COLO668 (cell line): ENCODE results near the gene HPN.
"Not testable (repeated sequence)": the region's sequence is repeated elsewhere in the genome, so short reads cannot be mapped to it uniquely, and the experiment has no call there.

Source experiments
- DNase-seq: peaks from one replicate; lab custom pipeline; 2025; ENCODE audit not compliant: unreplicated experiment; lab: John Stamatoyannopoulos, UW

Gene HPN

DNA sequence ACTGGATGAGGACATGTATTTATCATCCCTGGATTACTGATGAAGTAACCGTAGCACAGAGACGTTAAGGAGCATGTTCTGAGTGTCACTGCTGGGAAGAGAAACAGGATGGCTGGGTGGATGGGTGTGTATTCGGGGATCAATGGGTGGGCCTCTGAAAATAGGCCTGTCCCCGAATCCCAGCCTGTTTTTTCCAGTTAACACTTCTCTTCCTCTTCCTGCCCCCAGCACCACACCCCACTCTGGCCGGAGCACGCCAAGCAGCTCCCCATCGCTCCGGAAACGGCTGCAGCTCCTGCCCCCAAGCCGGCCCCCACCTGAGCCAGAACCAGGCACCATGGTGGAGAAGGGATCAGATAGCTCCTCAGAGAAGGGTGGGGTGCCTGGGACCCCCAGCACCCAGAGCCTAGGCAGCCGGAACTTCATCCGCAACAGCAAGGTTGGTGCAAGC lies 32.6 kb upstream of the HPN start:
- no peak for DNase-seq

DNA sequence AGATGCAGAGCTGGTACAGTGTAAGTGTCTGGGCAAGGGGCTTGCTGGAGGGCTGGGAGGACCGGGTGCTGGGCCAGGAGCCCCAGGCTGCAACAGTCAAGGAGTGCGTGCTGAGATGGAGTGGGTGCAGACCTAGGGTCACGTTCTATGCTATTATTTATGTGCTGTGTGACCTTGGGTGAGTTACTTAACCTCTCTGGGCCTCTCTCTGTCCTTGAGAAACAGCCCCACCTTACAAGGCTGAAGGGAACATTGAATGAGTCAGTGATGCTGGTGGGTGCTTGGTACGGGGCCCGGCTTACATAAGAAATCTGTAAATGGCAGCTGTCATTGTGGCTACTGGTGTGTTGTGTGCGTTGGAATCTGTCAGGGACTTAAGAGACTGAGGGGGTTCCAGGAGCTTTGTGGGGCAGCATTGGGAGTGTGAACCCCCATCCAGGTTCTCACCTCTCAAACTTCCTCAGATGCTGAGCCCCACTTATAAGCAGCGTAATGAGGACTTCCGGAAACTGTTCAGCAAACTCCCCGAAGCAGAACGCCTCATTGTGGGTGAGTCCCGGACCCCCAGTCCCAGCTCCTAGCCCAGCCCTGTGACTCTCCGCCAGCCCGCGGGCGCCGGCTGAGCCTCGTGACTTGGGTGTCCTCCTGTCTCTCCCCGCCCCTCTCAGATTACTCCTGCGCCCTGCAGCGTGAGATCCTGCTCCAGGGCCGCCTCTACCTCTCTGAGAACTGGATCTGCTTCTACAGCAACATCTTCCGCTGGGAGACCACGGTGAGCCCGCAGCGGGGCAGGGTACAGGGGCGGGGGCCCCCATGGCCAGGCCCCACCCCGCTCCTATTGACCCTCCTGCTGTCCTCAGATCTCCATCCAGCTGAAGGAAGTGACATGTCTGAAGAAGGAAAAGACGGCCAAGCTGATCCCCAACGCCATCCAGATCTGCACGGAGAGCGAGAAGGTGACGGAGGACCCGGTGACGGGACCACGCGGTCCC lies 31.8 kb upstream of the HPN start:
- no peak for DNase-seq

DNA sequence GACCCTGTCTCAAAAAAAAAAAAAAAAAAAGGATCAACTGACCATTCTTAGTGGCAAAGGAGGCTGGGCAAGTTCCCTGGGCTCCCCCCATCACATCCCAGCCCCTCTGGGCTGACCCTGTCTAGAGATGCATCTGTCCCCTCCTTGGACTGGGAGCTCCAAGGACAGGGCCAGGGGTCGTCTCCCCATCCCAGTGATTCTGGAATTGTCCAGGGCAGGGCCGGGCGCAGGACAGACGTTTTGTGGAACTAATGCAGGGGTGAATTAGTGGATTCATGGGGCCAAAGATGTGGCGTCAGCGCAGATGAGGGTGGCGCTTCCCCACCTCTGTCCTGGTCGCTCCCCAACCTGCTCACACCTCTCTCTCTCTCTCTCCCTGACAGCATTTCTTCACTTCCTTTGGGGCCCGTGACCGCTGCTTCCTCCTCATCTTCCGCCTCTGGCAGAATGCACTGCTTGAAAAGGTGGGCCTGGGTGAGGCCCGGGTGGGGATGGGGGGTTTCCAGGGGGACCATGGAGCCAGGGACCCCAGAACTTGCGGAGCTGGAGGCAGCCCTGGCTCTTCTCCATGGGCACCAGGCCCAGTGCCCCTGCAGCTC lies 30.3 kb upstream of the HPN start:
- DNase-seq: no peak

DNA sequence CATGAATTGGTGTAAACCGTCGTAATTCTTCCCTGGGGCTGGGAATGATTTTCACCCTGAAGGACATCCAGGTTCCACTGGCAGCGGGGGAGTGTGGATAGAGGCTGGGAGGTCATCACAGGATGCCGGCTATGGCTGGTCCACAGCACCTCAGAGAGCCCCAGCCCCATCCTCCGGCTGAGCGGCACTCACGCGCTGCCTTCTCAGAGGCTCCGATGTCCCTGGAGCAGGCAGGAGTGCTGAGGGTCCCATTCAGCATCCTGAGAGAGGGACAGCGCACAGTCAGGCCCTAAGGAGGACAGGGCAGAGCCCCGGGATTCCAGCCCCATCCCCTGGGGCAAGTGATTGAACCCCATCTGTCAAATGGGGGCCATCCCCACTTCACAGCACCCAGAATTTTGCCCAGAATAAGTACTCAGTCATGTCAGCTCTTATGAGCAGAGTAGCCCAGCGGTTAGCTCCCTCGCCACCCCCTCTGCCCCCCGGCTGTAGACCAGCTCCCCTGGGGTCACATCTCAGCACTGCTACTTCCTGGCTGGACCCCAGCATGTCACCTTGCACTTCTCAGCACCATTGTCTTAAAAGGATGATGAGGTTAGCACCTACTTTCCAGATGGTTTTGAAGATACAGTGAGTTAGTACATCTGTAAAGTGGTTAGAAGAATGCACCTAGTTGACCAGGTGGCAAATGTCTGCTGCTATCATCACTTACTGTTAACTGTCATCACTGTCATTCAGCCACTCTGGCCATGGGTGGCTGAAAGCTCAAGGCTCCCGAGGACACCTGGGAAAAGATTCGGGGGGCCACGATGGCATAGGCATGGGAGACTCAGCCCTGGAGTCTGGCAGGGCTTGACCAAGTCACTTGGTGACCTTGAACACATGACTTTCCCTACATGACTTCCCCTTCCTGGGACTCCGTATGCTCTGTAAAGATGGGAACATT lies 29.5 kb upstream of the HPN start:
- DNase-seq: no peak

DNA sequence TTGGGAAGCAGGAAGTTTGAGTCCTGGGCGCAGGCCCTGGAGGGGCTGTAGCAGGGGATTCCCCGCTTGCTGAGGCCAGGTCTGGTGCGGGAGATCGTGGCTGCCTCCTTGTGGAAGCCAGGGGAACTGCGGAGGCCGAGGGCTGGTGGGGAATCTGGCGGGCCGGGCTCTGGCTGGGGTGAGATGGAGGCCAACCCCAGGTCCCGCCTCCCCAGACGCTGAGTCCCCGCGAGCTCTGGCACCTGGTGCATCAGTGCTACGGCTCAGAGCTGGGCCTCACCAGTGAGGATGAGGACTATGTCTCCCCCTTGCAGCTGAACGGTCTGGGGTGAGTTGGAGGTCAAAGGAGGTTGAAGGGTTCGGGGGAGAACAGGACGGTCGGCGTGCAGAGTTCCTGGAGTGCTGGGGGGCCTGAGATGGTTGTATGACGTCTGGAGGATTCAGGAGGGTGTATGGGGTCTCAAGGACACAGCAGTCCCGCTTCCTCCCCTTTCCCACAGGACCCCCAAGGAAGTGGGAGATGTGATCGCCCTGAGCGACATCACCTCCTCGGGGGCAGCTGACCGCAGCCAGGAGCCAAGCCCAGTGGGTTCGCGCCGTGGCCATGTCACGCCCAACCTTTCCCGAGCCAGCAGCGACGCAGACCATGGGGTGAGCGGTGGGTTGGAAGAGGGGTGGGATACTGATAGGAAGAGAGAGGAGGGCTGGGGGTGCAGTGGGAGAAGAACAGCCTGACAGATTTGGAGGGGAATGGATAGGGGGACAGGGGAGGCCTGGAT lies 28.3 kb upstream of the HPN start:
- DNase-seq: peak; percentile 52

DNA sequence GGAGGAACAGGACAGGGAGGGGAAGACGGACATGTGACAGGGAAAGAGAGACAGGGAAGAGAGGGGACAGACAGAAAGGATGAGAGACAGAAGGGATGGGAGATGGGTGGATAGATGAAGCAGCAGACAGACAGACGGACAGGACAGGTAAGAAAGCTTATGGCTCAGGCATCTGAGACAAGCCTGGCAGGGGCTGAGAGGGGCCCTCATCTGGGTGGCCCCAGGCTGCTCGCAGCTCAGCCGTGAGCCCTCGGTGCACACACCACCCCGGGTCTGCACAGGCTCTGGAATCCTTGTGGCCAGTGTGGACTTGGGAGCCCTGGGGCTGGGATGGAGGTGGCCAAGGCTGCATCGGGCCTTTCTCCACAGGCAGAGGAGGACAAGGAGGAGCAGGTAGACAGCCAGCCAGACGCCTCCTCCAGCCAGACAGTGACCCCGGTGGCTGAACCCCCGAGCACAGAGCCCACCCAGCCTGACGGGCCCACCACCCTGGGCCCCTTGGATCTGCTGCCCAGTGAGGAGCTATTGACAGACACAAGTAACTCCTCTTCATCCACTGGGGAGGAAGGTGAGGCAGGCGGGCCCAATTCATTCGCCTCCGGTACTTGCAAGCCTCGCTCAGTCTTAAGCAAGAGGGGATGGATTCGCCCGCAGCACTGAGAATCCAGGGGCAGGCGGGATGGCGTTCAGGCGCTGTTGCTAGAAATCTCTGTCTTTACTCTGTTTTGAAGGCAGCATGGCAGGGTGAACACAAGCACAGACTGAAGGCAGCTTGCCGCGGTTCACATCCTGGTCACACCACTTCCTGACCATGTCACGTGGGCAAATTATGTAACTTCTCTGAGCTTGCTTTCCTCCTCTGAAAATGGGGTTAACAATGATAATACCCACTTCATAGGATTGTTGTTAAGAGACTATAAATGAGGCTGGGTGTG lies 27.4 kb upstream of the HPN start:
- DNase-seq: no peak

DNA sequence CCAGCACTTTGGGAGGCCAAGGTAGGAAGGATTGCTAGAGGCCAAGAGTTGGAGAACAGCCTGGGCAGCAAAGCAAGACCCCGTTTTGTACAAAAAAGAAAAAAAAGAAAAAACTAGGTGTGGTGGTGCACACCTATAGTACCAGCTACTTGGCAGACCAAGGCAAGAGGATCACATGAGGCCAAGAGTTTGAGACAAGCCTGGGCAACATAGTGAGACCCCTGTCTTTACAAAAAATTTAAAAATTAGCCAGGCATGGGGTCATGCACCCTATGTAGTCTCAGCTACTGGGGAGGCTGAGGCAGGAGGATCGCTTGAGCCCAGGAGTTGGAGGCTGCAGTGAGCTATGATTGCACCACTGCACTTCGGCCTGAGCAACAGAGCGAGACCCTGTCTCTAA lies 26.7 kb upstream of the HPN start:
- DNase-seq: not testable (repeated sequence)

DNA sequence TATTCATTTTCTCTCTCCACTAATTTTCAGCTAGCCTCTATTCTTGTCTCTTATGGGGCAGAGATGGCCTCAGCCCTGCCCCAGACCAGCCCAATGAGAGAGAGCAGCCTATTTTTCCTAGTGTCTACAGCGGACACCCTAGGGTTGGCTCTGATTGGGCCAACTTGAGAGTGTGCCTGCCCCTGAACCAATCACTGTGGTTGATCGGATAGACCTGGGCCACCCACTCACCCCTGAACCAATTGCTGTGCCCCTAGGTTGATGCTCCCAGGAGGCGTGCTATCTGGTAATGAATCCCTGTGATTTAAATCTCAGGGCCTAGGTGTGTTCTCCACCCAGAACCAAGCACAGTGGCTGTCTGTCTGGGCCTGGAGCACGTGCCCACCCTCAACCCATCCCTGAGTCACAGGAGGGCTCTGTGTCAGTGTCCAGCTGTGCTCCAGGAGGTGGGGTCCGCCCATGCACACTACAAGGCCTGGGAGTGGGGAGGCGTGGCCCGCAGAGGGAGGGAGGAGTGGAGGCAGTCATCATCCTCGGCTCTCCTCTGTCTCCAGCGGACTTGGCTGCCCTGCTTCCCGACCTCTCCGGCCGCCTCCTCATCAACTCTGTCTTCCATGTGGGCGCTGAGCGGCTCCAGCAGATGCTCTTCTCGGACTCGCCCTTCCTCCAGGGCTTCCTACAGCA lies 26.1 kb upstream of the HPN start:
- no peak for DNase-seq

DNA sequence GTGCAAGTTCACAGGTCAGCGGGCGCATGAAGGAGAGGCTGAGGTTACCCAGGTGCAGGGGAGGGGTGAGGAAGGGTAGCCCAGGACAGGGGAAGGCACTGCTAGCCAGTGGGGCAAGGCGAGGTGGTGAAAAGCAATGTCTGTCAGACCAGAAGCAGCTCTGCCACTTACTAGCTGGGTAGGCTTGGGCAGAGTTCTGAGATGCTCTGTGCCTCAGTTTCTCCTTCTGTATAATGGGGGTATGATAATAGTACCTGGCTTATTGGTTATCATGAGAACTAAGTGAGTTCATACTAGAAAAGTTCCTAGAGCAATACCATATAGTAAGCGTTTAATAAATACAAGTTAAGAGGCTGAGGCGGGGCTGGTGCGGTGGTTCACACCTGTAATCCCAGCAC lies 25.6 kb upstream of the HPN start:
- no peak for DNase-seq

DNA sequence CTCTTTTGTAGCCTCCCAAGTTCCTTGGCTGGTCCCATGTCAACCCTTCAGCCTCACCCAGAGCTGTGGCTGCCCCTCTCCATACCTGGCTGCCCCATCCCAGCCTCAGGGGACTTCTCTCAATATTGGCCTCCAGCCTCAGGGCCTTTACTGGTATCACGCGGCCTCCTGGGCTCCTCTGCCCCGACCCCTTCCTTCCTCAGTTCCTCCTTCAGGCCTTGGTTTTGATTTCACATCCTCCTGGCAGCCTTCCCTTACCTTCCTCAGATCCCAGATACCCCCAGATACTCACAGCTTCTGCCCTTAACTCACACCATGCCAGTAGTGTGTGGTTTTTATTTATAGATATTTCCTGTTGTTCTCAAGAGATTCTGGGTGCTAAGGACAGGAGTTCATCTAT lies 24.0 kb upstream of the HPN start:
- no peak for DNase-seq

DNA sequence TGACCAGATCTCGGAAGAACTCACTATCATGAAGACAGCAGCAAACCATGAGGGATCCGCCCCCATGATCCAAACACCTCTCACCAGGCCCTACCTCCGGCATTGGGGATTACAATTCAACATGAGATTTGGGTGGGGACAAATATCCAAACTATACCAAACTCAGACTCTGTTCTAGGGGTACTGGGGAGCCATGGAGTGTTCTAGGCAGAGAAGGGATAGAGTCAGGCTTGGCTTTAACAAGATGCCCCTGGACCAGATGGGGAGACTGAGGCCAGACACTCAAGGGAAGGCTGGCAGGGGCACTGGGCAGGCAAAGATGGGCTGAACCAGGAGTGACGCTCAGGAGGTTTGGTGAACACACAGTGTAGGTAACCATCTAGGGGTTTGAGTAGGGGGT lies 23.1 kb upstream of the HPN start:
- no peak for DNase-seq

DNA sequence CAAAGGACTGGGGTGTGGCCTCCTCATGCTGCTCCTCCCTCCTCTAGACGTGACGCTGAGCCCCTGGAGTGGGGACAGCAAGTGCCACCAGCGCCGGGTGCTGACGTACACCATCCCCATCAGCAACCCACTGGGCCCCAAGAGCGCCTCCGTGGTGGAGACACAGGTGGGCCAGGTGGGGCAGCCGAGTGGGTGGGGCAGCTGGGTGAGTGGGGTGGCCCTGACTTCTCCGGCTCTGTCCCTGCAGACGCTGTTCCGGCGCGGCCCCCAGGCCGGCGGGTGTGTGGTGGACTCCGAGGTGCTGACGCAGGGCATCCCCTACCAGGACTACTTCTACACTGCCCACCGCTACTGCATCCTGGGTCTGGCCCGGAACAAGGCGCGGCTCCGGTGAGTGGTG lies 22.4 kb upstream of the HPN start:
- DNase-seq: no peak

DNA sequence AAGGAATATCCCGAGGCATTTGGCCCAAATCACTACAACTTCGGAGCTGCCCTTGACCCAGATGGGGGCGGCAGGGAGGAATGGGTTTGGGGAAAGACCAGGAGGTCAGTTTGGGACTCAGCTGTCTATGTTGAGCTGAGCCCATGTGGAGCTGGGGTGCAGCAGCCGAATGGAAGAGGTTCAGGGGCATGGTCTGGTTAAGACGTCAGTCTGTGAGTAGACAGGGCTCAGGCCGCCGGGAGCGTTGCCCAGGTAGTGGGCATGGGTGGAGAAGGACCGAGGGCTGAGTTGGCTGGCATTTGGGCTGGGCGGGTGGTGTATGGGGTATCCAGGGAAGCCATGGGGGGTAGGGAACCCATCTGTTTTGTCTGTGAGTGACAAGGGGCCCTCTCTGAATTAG lies 20.5 kb upstream of the HPN start:
- DNase-seq: no peak

DNA sequence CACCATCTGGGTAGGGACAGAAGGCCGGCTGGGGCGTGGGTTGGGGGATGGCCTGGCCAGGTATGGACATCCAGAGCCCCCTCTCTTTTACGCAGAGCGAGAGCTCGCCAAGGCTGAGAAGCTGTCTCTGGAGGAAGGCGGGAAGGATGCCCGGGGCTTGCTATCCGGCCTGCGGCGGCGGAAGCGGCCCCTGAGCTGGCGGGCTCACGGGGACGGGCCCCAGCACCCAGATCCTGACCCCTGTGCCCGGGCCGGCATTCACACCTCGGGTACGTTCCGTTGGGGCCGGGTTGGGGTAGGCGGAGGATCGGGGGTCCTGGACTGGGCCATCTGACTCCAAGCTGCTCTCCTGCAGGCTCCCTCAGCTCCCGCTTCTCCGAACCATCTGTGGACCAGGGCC lies 19.9 kb upstream of the HPN start:
- no peak for DNase-seq

DNA sequence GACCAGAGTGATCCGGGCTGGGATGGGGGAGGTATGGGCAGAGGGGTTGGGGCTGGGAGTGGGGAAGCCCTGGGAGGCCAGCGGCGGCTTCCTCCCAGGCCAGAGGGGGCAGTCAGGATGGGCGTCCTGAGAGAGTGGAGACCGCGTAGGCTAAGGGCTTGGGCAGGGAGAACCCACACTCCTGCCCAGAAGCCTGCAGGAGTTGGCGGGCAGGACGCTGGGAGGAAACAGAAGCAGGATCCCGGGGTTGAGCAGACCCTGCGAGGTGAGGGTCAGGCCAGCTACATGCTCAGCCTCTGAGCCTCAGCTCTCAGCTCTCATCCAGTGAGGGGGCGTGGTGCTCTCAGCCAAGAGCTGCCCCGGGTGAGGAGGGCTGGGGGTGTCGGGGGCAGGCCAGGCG lies 19.1 kb upstream of the HPN start:
- no peak for DNase-seq

DNA sequence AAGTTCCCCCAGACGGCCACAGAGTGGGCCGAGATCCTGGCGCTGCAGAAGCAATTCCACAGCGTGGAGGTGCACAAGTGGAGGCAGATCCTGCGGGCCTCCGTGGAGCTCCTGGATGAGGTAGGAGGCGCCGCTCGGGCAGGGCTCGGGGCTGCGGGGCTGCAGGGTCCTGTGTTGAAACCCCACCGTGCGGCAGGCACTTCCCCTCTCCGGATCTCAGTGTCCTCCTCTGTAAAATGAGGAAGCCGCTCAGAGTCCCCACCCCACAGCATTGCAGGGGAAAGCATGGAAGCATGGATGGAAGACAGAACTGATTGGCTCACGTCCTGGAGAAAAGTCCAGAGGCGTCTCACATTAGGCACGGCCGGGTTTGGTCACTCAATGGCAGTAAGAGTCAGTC lies 18.1 kb upstream of the HPN start:
- DNase-seq: no peak

DNA sequence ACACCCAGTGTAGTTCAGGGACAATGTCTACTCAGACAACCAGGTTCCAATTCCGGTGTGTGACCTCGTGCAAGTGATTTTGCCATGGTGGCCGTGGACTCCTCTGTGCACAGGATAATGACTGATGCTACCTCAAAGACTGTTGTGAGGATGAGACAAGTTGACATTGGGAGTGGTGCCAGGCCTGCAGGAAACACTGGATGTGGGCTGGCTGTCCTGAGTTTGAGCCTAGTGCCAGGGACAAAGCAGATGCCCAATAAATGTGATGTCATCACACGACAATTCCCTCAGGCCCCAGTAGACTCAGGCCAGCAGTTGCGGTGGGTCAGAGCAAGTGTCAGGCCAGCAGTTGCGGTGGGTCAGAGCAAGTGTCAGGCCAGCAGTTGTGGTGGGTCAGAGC lies 17.4 kb upstream of the HPN start:
- no peak for DNase-seq

DNA sequence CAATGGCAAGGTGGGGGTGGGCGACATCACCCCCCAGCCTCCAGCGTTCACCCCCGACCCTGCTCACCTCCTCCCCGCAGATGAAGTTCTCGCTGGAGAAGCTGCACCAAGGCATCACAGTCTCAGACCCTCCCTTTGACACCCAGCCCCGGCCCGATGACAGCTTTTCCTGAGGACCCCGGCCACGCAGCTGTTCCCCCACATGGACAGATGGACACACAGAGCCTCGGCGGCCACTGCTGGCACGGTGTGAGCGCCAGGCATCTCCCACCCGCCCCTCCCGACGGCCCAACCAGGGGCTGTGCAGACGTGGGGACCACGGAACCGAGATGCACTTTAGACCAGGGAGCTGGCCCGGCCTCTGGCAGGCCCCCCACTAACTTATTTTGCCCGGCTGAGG lies 15.6 kb upstream of the HPN start:
- DNase-seq: no peak

DNA sequence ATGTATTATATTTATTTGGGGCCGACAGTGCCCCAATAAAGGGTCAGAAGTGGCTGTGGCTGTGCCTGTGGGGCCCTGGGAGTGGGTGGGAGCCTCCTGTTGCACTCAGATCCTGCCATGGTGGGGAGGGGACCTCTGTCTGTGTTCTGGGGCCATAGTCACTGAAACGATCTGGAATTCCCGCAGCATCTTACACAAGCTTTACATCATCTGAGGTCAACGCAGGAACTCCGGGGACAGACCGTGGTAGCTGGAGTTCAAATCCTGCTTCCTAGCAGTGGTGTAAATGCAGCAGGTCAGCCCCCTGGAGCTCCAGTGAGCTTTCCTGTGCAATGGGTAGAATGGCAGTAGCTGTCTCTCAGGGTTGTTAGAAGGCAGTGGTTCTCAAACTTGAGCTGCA lies 15.1 kb upstream of the HPN start:
- DNase-seq: no peak
